KOPT-K1 (cell line): ENCODE measurements around the gene IL1A.

Experiments
- H3K27ac ChIP-seq: fragments of 200-600 bp; sonication (generic); 2 replicates; pipeline ENCODE4 v1.5.1; 2016; ENCODE audit warnings: antibody characterized with exemption, mild to moderate bottlenecking, low read depth, low read length; ENCODE audit not compliant: poor library complexity, severe bottlenecking
- H3K36me3 ChIP-seq: fragments of 200-600 bp; sonication (generic); 2 replicates; pipeline ENCODE4 v1.5.1; 2017; ENCODE audit warnings: antibody characterized with exemption, mild to moderate bottlenecking, low read length, moderate library complexity; ENCODE audit not compliant: insufficient read depth
- H3K9me3 ChIP-seq: fragments of 200-600 bp; sonication (generic); 2 replicates; pipeline ENCODE4 v1.5.1; 2017; ENCODE audit warnings: antibody characterized with exemption, low read length, mild to moderate bottlenecking; ENCODE audit not compliant: insufficient read depth, poor library complexity, severe bottlenecking

Gene IL1A

DNA sequence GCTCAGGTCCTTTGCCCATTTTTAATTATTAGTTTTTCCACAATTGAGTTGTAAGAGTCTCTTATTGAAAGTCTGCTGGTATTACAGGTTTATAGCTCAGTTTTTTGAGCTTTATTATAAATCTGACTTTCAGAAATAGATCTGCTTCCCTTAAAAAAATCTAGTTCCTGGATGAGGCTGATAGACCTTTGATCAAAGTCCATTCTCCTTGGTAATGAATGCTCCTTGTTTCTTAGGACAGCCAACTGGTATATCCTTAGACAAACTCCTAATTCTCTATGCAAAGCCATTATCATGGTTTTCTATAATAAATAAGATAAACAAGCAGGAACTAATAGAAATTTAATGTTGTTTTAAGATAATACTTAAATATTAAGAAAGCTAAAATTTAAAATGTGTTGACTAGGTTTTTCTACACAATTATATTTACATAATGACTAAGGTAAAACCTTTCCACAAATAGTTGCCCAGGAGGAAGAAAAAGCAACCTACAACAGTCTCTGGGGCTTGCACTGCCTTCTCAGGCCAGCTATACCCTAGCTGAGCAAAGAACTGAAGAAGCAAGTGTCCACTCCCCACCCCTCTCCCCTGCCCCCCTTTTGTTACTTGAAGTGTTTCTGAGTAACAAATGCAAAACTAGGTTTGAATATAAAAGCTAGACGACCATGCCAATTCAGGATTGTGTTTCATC lies 46.6 kb downstream of the IL1A start:
- no peaks in the 10 kb centered on the region for H3K9me3 ChIP-seq

DNA sequence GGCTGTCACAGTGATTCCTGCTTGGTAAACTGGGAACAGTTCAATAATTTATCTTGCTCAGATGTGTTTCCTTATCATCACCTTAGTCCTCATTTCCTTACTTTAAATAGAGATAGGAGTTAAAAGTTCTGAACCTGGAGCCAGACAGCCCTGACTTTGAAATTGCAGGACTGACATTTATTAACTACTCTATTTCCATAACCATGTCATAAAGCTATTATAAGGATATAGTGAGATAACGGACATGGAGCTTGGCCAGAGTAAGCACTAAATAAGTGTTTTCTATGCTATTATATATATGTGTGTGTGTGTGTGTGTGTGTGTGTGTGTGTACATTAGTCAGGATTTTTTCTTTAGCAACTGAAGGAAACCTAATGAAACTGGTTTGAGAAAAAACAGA lies 50.4 kb downstream of the IL1A start:
- Histone ChIP-seq H3K36me3 (peaks cover 26% of the 10 kb centered on the region), H3K9me3 (no peaks in the 10 kb centered on the region), H3K27ac (no peak overlapping the region)

More for the DNA sequence above, 46.6 kb downstream of the IL1A start:
- Histone ChIP-seq H3K36me3 (peaks cover 64% of the 10 kb centered on the region), H3K27ac (no peak overlapping the region)

DNA sequence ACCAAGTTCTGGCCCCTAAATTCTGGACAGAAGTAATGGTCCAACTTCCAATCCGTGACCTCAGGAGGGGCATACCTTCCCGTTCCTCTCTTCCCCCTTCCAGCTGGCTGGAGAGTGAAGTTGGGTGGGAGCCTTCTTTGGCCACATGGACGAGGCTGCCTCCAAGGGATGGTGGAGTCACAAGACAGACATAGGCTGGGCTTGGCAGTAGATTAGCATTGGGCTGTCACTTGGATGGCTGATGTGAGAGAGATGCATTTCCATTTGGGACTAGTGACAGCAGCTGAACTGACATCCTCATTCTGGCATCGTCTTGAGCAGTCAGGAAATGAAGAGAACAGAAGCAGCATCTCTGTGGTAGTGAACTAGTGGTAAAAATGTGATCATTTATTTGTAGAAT lies 50.8 kb downstream of the IL1A start:
- Histone ChIP-seq H3K36me3 (peaks cover 22% of the 10 kb centered on the region), H3K9me3 (no peaks in the 10 kb centered on the region), H3K27ac (no peak overlapping the region)

DNA sequence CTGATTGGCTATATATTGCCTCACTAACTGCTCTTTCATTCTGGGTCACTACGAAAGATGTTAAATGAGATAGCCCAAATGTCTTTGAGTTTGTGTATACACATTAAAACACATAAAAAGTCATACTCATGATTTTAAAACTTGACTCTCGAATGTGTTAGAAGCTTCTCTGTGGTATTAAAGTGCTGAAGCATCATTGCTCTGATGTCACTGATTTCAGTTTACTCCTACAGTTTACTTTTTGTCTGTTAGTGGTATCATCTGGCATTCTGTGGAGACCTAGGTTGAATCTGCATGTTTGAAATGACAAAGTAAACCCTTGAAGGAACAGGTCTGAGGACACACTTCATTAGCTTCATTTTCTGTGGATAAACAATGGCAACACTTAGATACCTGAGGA lies 52.8 kb downstream of the IL1A start:
- Histone ChIP-seq H3K36me3 (peaks cover 2% of the 10 kb centered on the region), H3K27ac (no peak overlapping the region), H3K9me3 (no peaks in the 10 kb centered on the region)

DNA sequence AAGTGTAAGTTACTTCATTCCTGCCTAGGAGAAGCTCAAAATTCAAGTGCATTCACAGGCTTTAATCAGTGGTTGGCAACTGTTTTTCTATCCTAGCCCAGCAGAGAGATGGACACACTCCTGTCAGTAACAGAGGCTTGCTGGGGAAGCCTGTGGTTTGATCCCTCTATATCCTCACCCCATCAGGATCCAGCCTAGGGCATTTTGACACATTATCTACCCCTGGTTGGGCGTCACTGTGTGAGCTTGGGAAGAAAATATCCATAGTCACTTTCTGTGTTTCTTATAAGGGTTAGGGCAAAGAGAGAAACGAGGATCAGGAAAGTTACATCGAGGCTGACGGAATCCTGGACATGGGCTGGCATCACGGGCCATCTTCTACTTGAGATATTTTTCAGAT lies 53.5 kb downstream of the IL1A start:
- Histone ChIP-seq H3K36me3 (no peaks in the 10 kb centered on the region), H3K9me3 (no peaks in the 10 kb centered on the region), H3K27ac (no peak overlapping the region)

DNA sequence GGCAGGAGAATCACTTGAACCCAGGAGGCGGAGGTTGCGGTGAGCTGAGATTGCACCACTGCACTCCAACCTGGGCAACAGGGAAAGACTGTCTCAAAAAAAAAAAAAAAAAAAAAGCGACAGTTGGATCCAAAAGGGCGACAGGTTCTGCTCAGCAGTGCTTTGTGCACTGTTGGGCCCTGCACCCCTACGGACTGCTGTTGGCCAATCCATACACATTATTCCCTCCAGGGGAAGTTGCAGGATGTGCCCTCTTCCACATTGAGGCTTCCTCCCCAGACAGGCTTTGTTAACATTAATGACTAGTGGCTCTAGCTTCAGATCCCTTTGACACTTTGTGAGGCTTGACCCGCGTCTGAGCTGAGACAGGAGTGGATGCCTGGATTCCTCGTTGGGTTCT lies 54.1 kb downstream of the IL1A start:
- no peaks in the 10 kb centered on the region for H3K36me3 ChIP-seq
- H3K27ac ChIP-seq = no peak overlapping the region
- no peaks in the 10 kb centered on the region for H3K9me3 ChIP-seq

DNA sequence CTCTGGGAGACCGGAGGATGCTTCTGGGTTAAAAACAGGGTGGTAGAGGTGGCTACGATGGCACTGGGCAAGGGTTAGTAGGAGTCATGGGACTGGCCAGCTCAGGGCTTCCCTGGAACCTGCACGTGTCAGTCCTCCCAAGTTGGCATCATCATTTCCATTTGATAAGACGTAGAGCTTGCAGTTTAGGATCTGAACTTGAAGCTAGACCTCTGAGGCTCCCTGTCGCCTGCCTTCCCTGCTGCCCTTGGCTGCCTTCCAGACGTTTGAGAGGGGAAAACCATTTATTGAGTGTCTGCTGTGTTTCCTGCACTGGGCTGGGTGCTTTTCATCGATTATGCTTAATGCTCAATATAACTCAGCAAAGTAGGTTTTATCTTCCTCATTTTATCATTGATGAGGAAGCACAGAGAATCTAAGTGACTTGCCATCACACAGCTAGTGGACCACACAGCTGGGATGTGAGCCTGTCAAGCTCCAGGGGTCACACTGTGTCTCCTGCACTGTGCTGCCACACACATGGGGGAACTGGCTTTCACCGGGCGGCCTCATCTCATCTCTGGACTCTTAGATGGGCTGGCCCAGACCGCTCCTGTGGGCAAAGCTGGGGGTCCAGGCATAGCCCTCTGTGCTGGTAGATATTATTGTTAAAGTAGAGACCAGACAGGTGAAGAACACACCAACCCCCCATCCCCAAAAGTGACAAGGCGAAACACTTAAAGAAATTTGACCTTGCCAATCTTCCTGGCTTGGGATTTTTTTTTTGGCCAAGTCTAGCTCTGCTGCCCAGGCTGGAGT lies 55.7 kb downstream of the IL1A start:
- Histone ChIP-seq H3K27ac (no peak overlapping the region), H3K9me3 (no peaks in the 10 kb centered on the region), H3K36me3 (no peaks in the 10 kb centered on the region)

DNA sequence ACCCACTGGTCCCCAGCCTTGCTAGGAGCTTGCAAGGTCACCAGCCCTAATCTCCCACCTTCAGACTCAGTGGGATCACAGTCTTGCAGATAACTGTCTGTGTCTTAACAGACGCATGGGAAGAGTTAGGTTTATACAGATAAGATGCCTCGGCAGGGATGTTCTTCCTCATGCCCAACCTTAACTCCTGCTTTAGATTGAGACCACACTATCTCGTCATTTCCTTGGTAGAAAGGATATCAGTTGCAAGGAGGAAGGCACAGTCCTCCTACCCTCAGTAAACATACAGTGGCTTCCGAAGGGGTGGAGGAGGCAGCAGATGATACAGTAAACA lies 56.3 kb downstream of the IL1A start:
- Histone ChIP-seq H3K36me3 (no peaks in the 10 kb centered on the region), H3K9me3 (no peaks in the 10 kb centered on the region), H3K27ac (no peak overlapping the region)

DNA sequence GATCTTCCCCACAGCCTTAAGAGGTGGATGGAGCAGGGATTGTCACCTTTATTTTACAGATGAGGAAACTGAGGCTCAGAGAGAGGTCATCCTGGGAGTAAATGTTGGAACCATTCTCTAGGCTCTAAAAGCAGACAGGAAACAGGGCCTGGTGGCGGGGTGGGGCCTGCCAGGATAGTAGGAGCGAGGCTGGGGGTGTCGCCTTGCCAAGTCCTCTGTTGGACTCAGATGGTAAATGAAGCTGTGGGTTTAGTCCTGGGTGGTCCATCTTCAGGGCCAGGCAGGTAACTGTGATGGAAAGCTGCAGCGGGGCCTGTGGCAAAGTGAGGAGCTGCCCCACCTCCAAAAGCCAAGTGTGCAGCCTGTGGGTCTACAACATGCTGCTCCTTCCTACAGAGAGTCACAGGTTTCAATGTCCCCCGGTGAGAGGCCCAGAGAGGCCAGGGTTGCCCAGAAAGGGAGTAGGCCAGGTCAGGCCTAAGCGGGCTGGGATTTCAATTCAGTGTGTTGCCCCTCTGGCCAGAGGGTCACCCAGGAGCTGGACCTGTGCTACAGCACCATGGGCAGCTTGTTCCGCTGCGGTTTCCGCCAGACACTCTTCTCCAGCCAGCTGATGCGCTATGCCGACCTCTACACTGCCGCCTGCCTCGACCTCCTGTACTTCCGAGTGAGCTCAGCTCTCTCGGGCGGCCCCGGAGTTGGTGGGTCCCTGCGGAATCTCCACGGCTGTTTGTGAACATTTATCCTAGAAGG lies 56.8 kb downstream of the IL1A start:
- Histone ChIP-seq H3K36me3 (no peaks in the 10 kb centered on the region), H3K27ac (no peak overlapping the region), H3K9me3 (no peaks in the 10 kb centered on the region)

DNA sequence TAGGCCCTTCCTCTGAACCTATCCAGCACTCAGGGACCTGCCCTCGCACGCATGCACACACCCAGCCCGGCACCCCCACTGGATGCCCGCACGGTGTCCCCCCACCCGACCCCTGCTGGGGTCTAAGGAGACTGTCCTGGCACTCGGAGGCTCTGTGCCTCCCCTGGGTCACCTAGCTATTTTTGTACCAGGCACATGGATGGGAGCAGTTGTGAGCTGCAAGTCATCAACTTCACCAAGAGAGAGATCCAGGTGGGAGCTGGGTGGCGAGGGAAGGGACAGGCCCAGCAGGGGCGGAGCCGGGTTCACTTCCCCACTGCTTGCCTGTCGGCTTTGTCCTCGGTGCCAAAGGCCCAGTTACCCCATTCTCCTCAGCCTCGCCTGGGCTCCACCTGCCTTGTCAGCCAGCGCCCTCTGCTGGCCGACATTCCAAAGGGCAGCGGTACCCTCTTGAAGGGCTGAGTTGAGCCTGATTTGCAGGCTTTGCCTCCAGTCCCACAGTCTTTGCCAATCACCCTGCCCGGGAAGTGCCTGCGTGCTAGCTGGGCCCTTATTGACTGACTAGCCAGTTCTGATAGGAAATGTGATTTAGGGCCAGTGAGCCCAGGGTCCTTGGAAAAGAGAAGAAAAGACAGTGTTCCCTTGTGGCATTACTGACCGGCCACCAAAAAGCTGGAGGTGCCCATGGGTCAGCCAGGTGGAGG lies 57.7 kb downstream of the IL1A start:
- Histone ChIP-seq H3K27ac (no peak overlapping the region), H3K9me3 (no peaks in the 10 kb centered on the region), H3K36me3 (no peaks in the 10 kb centered on the region)

DNA sequence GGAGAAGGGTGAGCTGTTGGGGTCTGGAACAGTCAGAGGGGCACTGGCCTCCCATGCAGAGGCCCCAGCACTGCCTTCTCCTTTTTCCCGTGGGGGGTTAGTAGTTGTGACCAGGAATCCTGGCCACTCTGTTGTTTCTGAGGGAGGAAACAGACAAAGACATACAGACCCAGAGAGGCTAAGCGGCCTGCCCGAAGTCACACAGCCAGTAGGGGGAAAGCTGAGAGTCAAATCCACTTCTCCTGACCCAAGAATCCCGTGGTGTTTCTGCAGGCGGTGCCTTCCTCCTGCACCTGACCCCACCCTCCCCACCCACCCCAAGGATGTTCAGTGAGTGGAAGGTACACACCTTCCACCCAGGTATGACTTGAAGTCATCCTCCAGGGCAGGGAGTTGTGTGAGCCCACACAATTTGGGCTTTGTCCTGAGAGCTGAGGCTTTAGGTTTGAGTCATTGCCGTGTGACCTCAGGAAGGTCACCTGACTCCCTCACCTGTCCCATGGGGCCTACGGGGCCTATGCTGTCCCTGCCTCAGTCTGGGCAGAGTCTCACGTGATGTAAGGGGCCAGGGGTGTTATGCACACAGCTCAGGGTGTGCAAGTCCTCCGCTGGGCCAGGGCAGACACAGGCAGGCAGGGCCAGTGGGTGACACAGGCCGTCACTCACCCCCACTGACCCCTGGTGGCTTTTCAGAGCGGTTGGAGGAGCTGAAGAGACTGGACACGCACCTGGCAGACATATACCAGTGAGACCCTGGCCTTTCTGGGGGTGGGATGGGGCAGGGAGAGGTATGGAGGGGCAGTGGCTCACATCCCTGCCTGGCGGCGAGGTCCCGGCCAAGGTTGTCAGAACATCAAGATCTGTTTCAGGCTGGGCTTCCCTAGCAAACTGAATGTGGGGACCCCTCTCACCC lies 58.5 kb downstream of the IL1A start:
- no peaks in the 10 kb centered on the region for H3K9me3 ChIP-seq
- no peak overlapping the region for H3K27ac ChIP-seq
- no peaks in the 10 kb centered on the region for H3K36me3 ChIP-seq

DNA sequence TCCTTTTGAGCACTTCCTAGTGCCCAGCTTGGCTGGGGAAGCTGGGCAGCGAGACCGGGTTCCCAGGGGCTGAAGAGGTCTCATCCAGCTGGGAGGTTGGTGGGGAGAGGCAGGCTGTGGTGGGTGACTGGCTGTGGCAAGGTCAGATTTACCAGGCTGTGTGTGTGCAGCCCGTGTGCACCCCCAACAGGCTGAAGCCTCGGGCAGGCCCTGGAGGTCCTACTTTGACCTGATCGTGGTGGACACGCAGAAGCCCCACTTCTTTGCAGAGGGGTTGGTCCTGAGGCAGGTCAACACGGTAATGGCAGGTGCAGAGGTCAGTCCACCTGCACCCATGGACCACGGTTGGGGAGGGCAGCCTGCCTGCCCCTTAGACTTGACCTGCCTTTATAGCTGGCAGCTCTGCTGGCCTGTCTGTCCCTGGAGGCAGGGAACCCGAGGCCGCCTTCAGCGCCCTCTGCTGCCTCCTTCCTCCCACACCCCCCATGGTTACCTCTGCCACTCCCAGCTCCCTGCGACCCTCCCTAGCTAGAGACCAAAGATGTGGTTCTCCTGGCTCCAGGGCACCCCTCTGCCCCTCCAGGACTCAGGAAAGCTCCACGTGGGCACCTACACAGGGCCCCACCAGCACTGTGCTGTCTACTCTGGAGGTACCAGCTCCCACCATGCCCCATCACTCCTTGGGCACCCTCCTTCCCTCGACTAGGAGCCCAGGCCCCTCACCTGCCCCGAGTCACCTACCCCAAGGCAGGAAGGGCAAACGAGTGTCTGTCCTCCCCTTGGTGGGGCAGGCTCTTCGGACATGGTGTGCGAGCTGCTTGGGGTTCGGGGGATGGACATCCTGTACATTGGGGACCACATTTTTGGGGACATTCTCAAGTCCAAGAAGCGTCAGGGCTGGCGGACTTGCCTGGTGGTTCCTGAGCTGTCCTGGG lies 59.4 kb downstream of the IL1A start:
- Histone ChIP-seq H3K27ac (no peak overlapping the region), H3K36me3 (no peaks in the 10 kb centered on the region), H3K9me3 (no peaks in the 10 kb centered on the region)

DNA sequence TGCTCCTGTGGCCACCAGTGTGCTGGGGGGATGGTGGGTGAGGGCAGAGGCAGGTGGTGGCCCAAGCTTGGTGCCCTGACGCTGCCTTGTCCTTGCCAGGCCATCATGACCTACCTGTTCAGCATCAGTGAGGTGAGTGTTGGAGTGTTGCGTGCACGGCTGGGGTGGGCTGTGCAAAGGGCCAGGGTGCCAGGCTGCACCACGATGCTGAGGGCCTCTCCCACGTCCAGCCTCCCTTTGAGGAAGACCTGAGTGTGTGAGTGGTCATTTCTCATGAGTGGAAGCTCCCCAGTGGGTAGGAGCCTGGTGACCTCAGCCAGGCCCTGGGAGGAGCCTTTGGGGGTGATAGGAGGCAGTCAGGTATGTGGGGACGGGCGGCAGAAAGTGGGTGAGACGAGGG lies 60.3 kb downstream of the IL1A start:
- H3K27ac ChIP-seq = no peak overlapping the region
- no peaks in the 10 kb centered on the region for H3K36me3 ChIP-seq
- H3K9me3 ChIP-seq = no peaks in the 10 kb centered on the region
